GM23338 (cell line): ENCODE results near the gene TEX44. TPM values are rescaled to one million over a fixed set of nuclear protein-coding genes. Genes with fewer than 3 reads are reported as not detected.
A peak's percentile ranks its signal among the peaks of the same experiment; 100 is the strongest.

Experiments used
- ATAC-seq: fragments of 200-7000 bp; cut with Tn5 transposase; 3 replicates; pipeline ENCODE4 v1.9.1; 2020
- DNase-seq: peaks from one replicate; pipeline ENCODE4 v3.0.0-alpha.2; 2015; ENCODE audit warnings: low spot score
- H2AFZ ChIP-seq: fragments of 200-600 bp; sonication (generic); 2 replicates; pipeline ENCODE4 v1.8.0; 2016; ENCODE audit warnings: antibody characterized with exemption, mild to moderate bottlenecking, moderate library complexity
- H3F3A ChIP-seq: fragments of 200-600 bp; sonication (generic); replicated peaks from 2 replicates; pipeline ENCODE4 v1.8.0; 2017; ENCODE audit warnings: antibody characterized with exemption, mixed run types, low read depth
- H3K27ac ChIP-seq: fragments of 200-600 bp; sonication (generic); 2 replicates; pipeline ENCODE4 v1.6.1; 2016; ENCODE audit warnings: low read depth
- H3K27me3 ChIP-seq: fragments of 200-600 bp; sonication (generic); 2 replicates; pipeline ENCODE4 v1.8.0; 2016; ENCODE audit warnings: mild to moderate bottlenecking, mixed run types, moderate library complexity; ENCODE audit not compliant: insufficient read depth
- H3K36me3 ChIP-seq: fragments of 200-600 bp; sonication (generic); 2 replicates; pipeline ENCODE4 v1.8.0; 2016; ENCODE audit warnings: mild to moderate bottlenecking; ENCODE audit not compliant: insufficient read depth
- H3K4me1 ChIP-seq: fragments of 200-600 bp; sonication (generic); 2 replicates; pipeline ENCODE4 v1.8.0; 2016; ENCODE audit warnings: mild to moderate bottlenecking, moderate library complexity; ENCODE audit not compliant: insufficient read depth
- H3K4me2 ChIP-seq: fragments of 200-600 bp; sonication (generic); 2 replicates; pipeline ENCODE4 v1.7.1; 2017; ENCODE audit warnings: mixed run types
- H3K4me3 ChIP-seq: fragments of 200-600 bp; sonication (generic); 2 replicates; pipeline ENCODE4 v1.6.1; 2016; ENCODE audit warnings: mixed run types
- H3K79me2 ChIP-seq: fragments of 200-600 bp; sonication (generic); replicated peaks from 2 replicates; pipeline ENCODE4 v1.8.0; 2017; ENCODE audit warnings: mild to moderate bottlenecking; ENCODE audit not compliant: insufficient read depth
- H3K9me2 ChIP-seq: fragments of 200-600 bp; sonication (generic); 2 replicates; pipeline ENCODE4 v1.8.0; 2017; ENCODE audit not compliant: insufficient read depth
- H4K20me1 ChIP-seq: fragments of 200-600 bp; sonication (generic); replicated peaks from 2 replicates; pipeline ENCODE4 v1.8.0; 2017; ENCODE audit warnings: mild to moderate bottlenecking; ENCODE audit not compliant: insufficient read depth
- H3K27ac Mint-ChIP-seq: 2 replicates; pipeline ENCODE4 v1.8.0; 2020; ENCODE audit warnings: inconsistent platforms, mild to moderate bottlenecking, moderate library complexity, mixed read lengths
- H3K27me3 Mint-ChIP-seq: 3 replicates; pipeline ENCODE4 v1.8.0; 2022; ENCODE audit warnings: low read depth, mild to moderate bottlenecking, moderate library complexity, mixed read lengths, inconsistent platforms; ENCODE audit not compliant: insufficient read depth, poor library complexity
- H3K36me3 Mint-ChIP-seq: 3 replicates; pipeline ENCODE4 v1.8.0; 2021; ENCODE audit warnings: low read depth, mild to moderate bottlenecking, inconsistent platforms, moderate library complexity, mixed read lengths
- H3K4me1 Mint-ChIP-seq: 3 replicates; pipeline ENCODE4 v1.8.0; 2020; ENCODE audit warnings: mild to moderate bottlenecking, inconsistent platforms, mixed read lengths
- H3K4me3 Mint-ChIP-seq: 3 replicates; pipeline ENCODE4 v1.8.0; 2021; ENCODE audit warnings: moderate library complexity, mild to moderate bottlenecking, inconsistent platforms, mixed read lengths
- H3K9me3 Mint-ChIP-seq: 3 replicates; pipeline ENCODE4 v1.8.0; 2020; ENCODE audit warnings: moderate library complexity, mild to moderate bottlenecking, inconsistent platforms, mixed read lengths
- CREB1 ChIP-seq: fragments of 250-450 bp; sonication (Bioruptor Pico); IDR thresholded peaks from 2 replicates; pipeline ENCODE4 v1.5.0; 2020; ENCODE audit warnings: low read depth, mild to moderate bottlenecking, moderate library complexity
- CTCF ChIP-seq, 2 experiments: fragments of 200-600 bp in 1 of 2; sonication (generic) in 1 of 2; conservative IDR thresholded peaks; 2 replicates each; pipeline versions ENCODE4 v1.5.1 to v1.6.1; 2016 to 2017; ENCODE audit warnings: antibody characterized with exemption in 2 of 2, low read depth in 2 of 2, mild to moderate bottlenecking in 2 of 2, moderate library complexity in 1 of 2
- ETS1 ChIP-seq: IDR thresholded peaks from 2 replicates; pipeline ENCODE4 v1.6.1; 2016; ENCODE audit warnings: antibody characterized with exemption
- EZH2 ChIP-seq: fragments of 200-600 bp; sonication (generic); IDR thresholded peaks from one replicate; pipeline ENCODE4 v1.8.0; 2017; ENCODE audit warnings: antibody characterized with exemption, mild to moderate bottlenecking, low read depth; ENCODE audit not compliant: unreplicated experiment
- EZH2phosphoT487 ChIP-seq: fragments of 200-600 bp; sonication (generic); IDR thresholded peaks from one replicate; pipeline ENCODE4 v1.8.1; 2018; ENCODE audit warnings: antibody characterized with exemption; ENCODE audit not compliant: unreplicated experiment
- JUNB ChIP-seq: IDR thresholded peaks from one replicate; pipeline ENCODE4 v1.6.1; 2016; ENCODE audit warnings: antibody characterized with exemption; ENCODE audit not compliant: unreplicated experiment
- NANOG ChIP-seq: IDR thresholded peaks from 2 replicates; pipeline ENCODE4 v1.6.1; 2016; ENCODE audit warnings: antibody characterized with exemption, borderline replicate concordance
- POLR2AphosphoS5 ChIP-seq: IDR thresholded peaks from 2 replicates; pipeline ENCODE4 v1.6.1; 2016; ENCODE audit warnings: antibody characterized with exemption, low read depth
- STAT1 ChIP-seq: IDR thresholded peaks from one replicate; pipeline ENCODE4 v1.6.1; 2016; ENCODE audit warnings: antibody characterized with exemption; ENCODE audit not compliant: unreplicated experiment
- ZNF331 ChIP-seq: fragments of 250-450 bp; sonication (Bioruptor Pico); IDR thresholded peaks from 2 replicates; pipeline ENCODE4 v1.5.0; 2020; ENCODE audit warnings: low read depth, mild to moderate bottlenecking, moderate library complexity
- polyA plus RNA-seq: library from polyadenylated mRNA; unstranded; fragments of >200 nt; fragmentation: Nextera tagmentation; extraction: Ambion mirVana; gene quantifications from 2 replicates; pipeline ENCODE4 v1.2.1, GENCODE V29; 2016
- total RNA-seq: library from RNA; depleted of rRNA; stranded (reverse); fragments of >200 nt; shearing (Covaris generic); gene quantifications from 2 replicates; pipeline ENCODE4 v1.2.3, GENCODE V29; 2014
- TF ChIP-seq, protein P1 (sequence below): IDR thresholded peaks from one replicate; pipeline ENCODE4 v1.6.1; 2018; ENCODE audit warnings: antibody characterized with exemption; ENCODE audit not compliant: unreplicated experiment

Gene TEX44
- total and polyA plus RNA-seq, 2 experiments from 2014 or later, result not detected

DNA sequence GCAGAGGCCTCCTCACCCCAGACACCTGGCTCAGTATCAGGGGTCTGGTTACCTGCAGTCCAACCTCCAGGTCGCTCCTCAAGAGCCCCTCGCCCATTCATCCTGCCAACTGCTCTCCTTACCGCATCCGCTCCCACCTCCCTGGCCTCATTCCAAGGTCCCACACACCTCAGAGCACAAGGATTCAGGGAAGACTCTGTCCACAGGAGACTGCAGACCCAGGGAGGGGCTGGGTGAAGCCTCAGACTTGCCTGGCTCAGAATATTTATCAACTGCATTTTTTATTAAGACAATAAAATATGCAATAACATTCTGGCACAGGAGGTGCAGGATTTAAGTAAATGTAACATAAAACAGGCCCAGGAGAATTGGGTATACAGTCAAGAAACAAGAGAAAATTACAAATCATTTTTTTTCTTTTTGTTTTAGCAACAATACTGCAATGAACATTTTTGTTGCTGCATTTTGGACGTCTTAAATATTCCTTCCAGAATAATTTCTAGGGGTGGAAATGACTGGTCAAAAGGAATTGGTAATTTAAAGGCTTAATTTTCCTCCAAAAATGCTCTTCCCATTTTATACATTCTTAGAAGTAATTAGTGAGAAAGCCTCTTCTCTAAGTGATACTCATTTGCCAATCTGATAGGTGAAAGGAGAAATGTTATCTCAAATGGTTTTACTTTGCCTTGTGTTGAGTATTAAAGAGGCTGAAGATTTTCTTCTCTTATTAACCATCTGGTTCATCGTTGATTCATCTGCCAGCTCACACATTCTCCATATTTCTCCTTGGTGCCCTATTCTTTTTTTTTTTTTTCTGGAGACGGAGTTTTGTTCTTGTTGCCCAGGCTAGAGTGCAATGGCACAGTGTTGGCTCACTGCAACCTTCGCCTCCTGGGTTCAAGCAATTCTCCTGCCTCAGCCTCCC lies 42.5 kb downstream of the TEX44 start:
- Histone ChIP-seq H4K20me1 (no peaks in the 10 kb centered on the region), H3K36me3 (no peaks in the 10 kb centered on the region), H3K27me3 (no peaks in the 10 kb centered on the region), H3K27ac (no peak overlapping the region), H3K4me3 (no peak overlapping the region), H3K4me1 (no peaks in the 10 kb centered on the region), H3K79me2 (no peaks in the 10 kb centered on the region), H3K4me2 (no peak overlapping the region), H2AFZ (no peak overlapping the region; the same call in 1 of the 2 replicates), H3K9me2 (no peaks in the 10 kb centered on the region), H3F3A (no peaks in the 10 kb centered on the region; the same call in 1 of the 2 replicates)
- peaks cover 6% of the 10 kb centered on the region for H3K27me3 Mint-ChIP-seq
- H3K36me3 Mint-ChIP-seq, result no peaks in the 10 kb centered on the region
- DNase-seq (no peak), ATAC-seq (no peak; the same call in 1 of the 3 replicates)
- peaks cover 6% of the 10 kb centered on the region for H3K9me3 Mint-ChIP-seq
- peaks cover 5% of the 10 kb centered on the region; the same call in 2 of the 3 replicates for H3K4me1 Mint-ChIP-seq
- no peak overlapping the region for H3K4me3 Mint-ChIP-seq
- no peak overlapping the region for H3K27ac Mint-ChIP-seq
- TF ChIP-seq, protein P1, sequence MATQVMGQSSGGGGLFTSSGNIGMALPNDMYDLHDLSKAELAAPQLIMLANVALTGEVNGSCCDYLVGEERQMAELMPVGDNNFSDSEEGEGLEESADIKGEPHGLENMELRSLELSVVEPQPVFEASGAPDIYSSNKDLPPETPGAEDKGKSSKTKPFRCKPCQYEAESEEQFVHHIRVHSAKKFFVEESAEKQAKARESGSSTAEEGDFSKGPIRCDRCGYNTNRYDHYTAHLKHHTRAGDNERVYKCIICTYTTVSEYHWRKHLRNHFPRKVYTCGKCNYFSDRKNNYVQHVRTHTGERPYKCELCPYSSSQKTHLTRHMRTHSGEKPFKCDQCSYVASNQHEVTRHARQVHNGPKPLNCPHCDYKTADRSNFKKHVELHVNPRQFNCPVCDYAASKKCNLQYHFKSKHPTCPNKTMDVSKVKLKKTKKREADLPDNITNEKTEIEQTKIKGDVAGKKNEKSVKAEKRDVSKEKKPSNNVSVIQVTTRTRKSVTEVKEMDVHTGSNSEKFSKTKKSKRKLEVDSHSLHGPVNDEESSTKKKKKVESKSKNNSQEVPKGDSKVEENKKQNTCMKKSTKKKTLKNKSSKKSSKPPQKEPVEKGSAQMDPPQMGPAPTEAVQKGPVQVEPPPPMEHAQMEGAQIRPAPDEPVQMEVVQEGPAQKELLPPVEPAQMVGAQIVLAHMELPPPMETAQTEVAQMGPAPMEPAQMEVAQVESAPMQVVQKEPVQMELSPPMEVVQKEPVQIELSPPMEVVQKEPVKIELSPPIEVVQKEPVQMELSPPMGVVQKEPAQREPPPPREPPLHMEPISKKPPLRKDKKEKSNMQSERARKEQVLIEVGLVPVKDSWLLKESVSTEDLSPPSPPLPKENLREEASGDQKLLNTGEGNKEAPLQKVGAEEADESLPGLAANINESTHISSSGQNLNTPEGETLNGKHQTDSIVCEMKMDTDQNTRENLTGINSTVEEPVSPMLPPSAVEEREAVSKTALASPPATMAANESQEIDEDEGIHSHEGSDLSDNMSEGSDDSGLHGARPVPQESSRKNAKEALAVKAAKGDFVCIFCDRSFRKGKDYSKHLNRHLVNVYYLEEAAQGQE, result no peak
- TF ChIP-seq ZNF331 (CRISPR knock-in tag) (no peak), EZH2phosphoT487 (no peak), EZH2 (no peak), POLR2AphosphoS5 (no peak), ETS1 (no peak), JUNB (no peak)

GRCh38 chr2:231640241-231640640 lies 47.6 kb downstream of the TEX44 start:
- H2AFZ ChIP-seq, result peak overlapping the region; percentile 92
- no peak overlapping the region for H3K4me3 ChIP-seq
- ATAC-seq (no peak), DNase-seq (no peak)
- Mint-ChIP-seq H3K4me1 (peaks cover 7% of the 10 kb centered on the region), H3K27me3 (peaks cover 2% of the 10 kb centered on the region), H3K4me3 (no peak overlapping the region), H3K9me3 (no peaks in the 10 kb centered on the region; the same call in 2 of the 3 replicates), H3K27ac (no peak overlapping the region), H3K36me3 (no peaks in the 10 kb centered on the region)
- no peaks in the 10 kb centered on the region for H3K79me2 ChIP-seq
- H3F3A ChIP-seq, result no peaks in the 10 kb centered on the region; the same call in 1 of the 2 replicates
- H3K4me1 ChIP-seq, result 0 out of 2 replicates have a peak, but pooled peaks cover 5% of the 10 kb centered on the region
- no peaks in the 10 kb centered on the region for H3K36me3 ChIP-seq
- H4K20me1 ChIP-seq, result no peaks in the 10 kb centered on the region
- TF ChIP-seq STAT1, result no peak
- TF ChIP-seq ETS1, result no peak
- no peak for TF ChIP-seq CREB1 (CRISPR knock-in tag)
- no peak for TF ChIP-seq JUNB
- no peak for TF ChIP-seq EZH2
- no peak for TF ChIP-seq POLR2AphosphoS5
- no peak for TF ChIP-seq CTCF (conservative IDR thresholded peaks at IDR 0.05; ENCODE audit: low read depth in 2 of 2)
- TF ChIP-seq, protein P1, result no peak
- no peak for TF ChIP-seq NANOG
- no peak overlapping the region for H3K4me2 ChIP-seq
- no peaks in the 10 kb centered on the region for H3K27me3 ChIP-seq
- H3K27ac ChIP-seq, result no peak overlapping the region
- no peaks in the 10 kb centered on the region for H3K9me2 ChIP-seq
